ENCODE measurements around the gene KARS1.

GRCh38 chr16:75618780-75619179, 28.7 kb downstream of the KARS1 start:
- no peak for TF ChIP-seq POLR2A (IDR thresholded peaks at IDR 0.05)
- TF ChIP-seq CTCF (IDR thresholded peaks at IDR 0.05): no peak

Measured in body of pancreas (tissue), 4 donors.